ENCODE data around the gene RIPK3.
"Not testable (repeated sequence)": the region's sequence is repeated elsewhere in the genome, so short reads cannot be mapped to it uniquely, and the experiment has no call there.

RIPK3 gene

DNA sequence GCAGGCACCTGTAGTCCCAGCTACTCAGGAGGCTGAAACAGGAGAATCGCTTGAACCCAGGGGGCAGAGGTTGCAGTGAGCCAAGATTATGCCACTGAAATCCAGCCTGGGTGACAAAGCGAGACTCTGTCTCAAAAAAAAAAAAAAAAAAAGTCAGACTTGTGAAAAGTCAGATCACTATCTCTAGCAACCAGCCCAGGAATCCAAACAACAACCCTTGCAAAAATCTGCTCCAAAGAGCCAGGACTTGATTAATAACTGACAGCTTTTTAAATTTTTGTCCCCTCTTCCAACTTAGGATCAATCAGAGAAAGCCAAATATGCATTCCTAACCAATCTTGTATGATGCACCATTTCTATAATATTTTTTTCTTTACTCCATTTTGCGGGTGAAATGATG lies 20.5 kb upstream of the RIPK3 start:
- Histone ChIP-seq H3K4me1 (ENCODE audit: control insufficient read depth, insufficient read depth, low read length) (peaks cover 25% of the 10 kb centered on the region), H3K27me3 (ENCODE audit: control insufficient read depth, insufficient read depth, low read length) (no peaks in the 10 kb centered on the region), H3K9ac (ENCODE audit: low read depth, low read length) (no peak overlapping the region), H3K36me3 (ENCODE audit: insufficient read depth, low read length) (no peaks in the 10 kb centered on the region), H3K4me3 (ENCODE audit: low read length) (no peak overlapping the region), H3K4me2 (ENCODE audit: low read length) (no peak overlapping the region), H3K9me3 (replicated peaks; ENCODE audit: low read length) (no peaks in the 10 kb centered on the region)

DNA sequence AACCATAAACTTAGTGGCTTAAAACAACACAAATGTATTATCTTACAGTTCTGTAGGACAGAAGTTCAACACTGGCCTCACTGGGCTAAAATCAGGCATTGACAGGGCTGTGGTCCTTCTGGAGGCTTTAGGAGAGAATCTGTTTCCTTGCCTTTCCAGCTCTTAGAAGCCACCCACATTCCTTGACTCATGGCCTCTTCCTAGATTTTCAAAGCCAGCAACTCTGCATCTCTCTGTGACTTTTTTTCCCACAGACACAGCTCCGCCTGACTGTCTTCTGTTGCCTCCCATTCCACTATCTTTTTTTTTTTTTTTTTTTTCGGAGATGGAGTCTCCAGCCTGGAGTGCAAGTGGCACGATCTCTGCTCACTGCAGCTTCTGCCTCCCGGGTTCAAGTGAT lies 16.4 kb upstream of the RIPK3 start:
- Histone ChIP-seq H3K4me3 (ENCODE audit: low read length) (no peak overlapping the region), H3K4me1 (ENCODE audit: control insufficient read depth, insufficient read depth, low read length) (peaks cover 20% of the 10 kb centered on the region)

DNA sequence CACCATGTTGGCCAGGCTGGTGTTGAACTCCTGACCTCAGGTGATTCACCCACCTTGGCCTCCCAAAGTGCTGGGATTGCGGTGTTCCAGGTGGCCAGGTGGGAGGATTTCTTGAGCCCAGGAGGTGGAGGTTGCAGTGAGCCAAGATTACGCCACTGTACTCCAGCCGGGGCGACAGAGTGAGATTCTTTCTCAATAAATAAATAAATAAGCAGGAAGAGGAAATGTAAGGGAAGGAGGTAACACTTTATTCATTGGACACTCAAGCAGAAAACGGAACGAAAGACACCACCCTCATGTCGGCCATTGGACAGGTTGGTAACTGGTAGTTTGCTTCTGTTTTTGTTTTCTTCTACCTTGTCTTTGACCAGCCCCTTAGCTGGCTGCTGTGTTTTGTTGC lies 15.2 kb upstream of the RIPK3 start:
- no peak overlapping the region for H3K4me3 ChIP-seq (ENCODE audit: low read length)
- H3K4me1 ChIP-seq (ENCODE audit: control insufficient read depth, insufficient read depth, low read length), result peaks cover 20% of the 10 kb centered on the region
- H3K4me2 ChIP-seq (ENCODE audit: low read length), result no peak overlapping the region
- H3K27me3 ChIP-seq (ENCODE audit: control insufficient read depth, insufficient read depth, low read length), result peaks cover 15% of the 10 kb centered on the region
- no peaks in the 10 kb centered on the region for H3K9me3 ChIP-seq (replicated peaks; ENCODE audit: low read length)
- no peak overlapping the region for H3K9ac ChIP-seq (ENCODE audit: low read depth, low read length)
- H3K36me3 ChIP-seq (ENCODE audit: insufficient read depth, low read length), result no peaks in the 10 kb centered on the region

More for the DNA sequence above, 16.4 kb upstream of the RIPK3 start:
- Histone ChIP-seq H3K27me3 (ENCODE audit: control insufficient read depth, insufficient read depth, low read length) (peaks cover 7% of the 10 kb centered on the region), H3K9me3 (replicated peaks; ENCODE audit: low read length) (no peaks in the 10 kb centered on the region), H3K4me2 (ENCODE audit: low read length) (no peak overlapping the region), H3K9ac (ENCODE audit: low read depth, low read length) (no peak overlapping the region), H3K36me3 (ENCODE audit: insufficient read depth, low read length) (no peaks in the 10 kb centered on the region)

DNA sequence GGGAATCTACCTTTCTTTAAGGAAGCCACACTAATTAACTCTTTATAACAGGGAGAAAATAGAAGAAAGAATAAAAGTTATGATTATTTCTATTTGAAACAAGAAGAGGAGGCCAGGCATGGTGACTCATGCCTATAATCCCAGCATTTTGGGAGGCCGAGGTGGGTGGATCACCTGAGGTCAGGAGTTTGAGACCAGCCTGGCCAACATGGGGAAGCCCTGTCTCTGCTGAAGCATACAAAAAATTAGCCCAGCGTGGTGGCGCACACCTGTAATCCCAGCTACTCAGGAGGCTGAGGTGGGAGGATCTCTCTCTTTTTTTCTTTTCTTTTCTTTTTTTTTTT lies 14.7 kb upstream of the RIPK3 start:
- H3K27me3 ChIP-seq (ENCODE audit: control insufficient read depth, insufficient read depth, low read length), result peaks cover 20% of the 10 kb centered on the region
- H3K9ac ChIP-seq (ENCODE audit: low read depth, low read length); H3K9me3 ChIP-seq (replicated peaks; ENCODE audit: low read length); H3K36me3 ChIP-seq (ENCODE audit: insufficient read depth, low read length); H3K4me3 ChIP-seq (ENCODE audit: low read length): not testable (repeated sequence)
- H3K4me1 ChIP-seq (ENCODE audit: control insufficient read depth, insufficient read depth, low read length), result peaks cover 20% of the 10 kb centered on the region
- H3K4me2 ChIP-seq (ENCODE audit: low read length), result peak overlapping the region; percentile 16

DNA sequence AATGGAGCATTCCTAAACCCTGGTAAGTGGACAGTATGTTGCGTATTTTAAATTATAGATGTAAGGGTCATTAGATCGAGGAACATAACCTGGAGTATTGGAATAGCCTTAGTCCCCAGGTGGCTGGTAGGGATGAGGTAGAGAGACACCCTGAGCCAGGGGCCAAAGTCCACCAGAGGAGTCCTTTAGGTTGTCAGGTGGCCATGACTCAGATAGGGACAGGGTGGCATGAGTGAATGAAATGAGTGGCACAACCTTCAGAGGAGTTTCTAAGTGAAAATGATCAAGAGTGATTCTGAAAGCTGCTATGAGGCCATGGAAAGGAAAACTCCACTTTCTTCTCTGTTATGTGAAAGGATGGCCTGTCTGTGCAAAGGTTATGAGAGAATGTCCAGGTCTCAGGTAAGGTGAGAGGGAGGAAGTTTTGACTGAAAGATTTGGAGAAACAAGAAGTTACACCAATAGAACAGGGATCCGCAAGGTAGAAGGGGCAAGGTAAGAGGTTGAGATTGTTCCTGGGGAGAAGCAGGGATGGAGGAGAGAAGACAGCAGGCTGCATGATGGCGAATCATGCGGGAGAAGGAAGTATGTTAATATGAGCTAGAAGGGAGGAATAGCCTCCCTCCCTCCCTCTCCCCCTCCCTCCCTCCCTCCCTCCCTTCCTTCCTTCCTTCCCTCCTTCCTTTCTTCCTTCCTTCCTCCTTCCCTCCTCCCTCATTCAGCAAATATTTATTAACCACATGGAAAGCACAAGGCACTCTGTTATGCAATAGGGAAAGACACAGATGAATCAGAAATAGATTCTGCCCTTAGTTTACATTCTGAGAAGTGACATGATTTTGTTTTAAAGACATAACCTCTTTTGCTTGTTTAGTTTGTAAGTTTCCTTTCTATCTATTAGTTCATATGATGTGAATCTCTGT lies 14.0 kb upstream of the RIPK3 start:
- peaks cover 20% of the 10 kb centered on the region for H3K4me1 ChIP-seq (ENCODE audit: control insufficient read depth, insufficient read depth, low read length)
- H3K36me3 ChIP-seq (ENCODE audit: insufficient read depth, low read length), result no peaks in the 10 kb centered on the region
- H3K9ac ChIP-seq (ENCODE audit: low read depth, low read length), result no peak overlapping the region
- H3K27me3 ChIP-seq (ENCODE audit: control insufficient read depth, insufficient read depth, low read length), result peaks cover 24% of the 10 kb centered on the region
- no peaks in the 10 kb centered on the region for H3K9me3 ChIP-seq (replicated peaks; ENCODE audit: low read length)
- no peak overlapping the region for H3K4me3 ChIP-seq (ENCODE audit: low read length)
- peak overlapping the region; percentile 16 for H3K4me2 ChIP-seq (ENCODE audit: low read length)

GRCh38 chr14:24351517-24351916 lies 11.7 kb upstream of the RIPK3 start:
- peaks cover 20% of the 10 kb centered on the region for H3K4me1 ChIP-seq (ENCODE audit: control insufficient read depth, insufficient read depth, low read length)
- no peaks in the 10 kb centered on the region for H3K36me3 ChIP-seq (ENCODE audit: insufficient read depth, low read length)
- H3K4me2 ChIP-seq (ENCODE audit: low read length), result no peak overlapping the region
- H3K4me3 ChIP-seq (ENCODE audit: low read length), result no peak overlapping the region
- no peak overlapping the region for H3K9ac ChIP-seq (ENCODE audit: low read depth, low read length)
- H3K27me3 ChIP-seq (ENCODE audit: control insufficient read depth, insufficient read depth, low read length), result peaks cover 33% of the 10 kb centered on the region
- no peaks in the 10 kb centered on the region for H3K9me3 ChIP-seq (replicated peaks; ENCODE audit: low read length)

DNA sequence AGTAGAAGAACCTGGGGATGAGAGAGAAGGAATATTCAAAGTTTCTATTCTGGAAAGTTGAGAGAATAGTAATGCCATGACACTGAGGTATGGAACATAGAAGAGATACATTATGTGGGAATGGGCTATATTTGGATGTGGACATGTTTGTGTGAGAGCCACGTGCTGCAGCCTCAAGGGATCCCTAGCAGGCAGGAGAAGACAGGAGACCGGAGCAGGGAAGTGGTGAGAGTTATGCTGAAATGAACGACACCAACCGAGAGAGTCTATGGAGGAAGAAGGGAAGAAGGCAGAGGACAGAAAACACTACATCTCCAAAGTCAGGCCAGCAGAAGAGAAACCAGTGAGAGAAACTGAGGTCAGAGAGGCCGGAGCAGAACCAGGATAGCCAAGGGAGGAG lies 10.0 kb upstream of the RIPK3 start:
- Histone ChIP-seq H3K4me2 (ENCODE audit: low read length) (no peak overlapping the region), H3K4me3 (ENCODE audit: low read length) (no peak overlapping the region), H3K4me1 (ENCODE audit: control insufficient read depth, insufficient read depth, low read length) (peaks cover 20% of the 10 kb centered on the region), H3K36me3 (ENCODE audit: insufficient read depth, low read length) (no peaks in the 10 kb centered on the region), H3K9me3 (replicated peaks; ENCODE audit: low read length) (no peaks in the 10 kb centered on the region), H3K27me3 (ENCODE audit: control insufficient read depth, insufficient read depth, low read length) (peaks cover 46% of the 10 kb centered on the region), H3K9ac (ENCODE audit: low read depth, low read length) (no peak overlapping the region)

DNA sequence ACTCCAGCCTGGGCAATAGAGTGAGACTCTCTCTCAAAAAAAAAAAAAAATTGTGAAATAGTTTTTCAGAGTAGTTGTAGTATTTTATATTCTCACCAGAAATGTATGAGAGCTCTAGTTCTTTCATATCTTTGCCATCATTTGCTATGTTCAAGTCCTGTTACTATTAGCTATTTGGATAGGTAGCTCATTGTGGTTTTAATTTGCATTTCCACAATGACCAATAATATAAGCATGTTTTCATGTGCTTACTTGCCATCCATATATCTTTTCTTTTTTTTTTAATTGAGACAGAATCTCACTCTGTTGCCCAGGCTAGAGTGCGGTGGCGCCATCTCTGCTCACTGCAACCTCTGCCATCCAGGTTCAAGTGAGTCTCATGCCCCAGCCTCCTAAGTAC lies 8.4 kb upstream of the RIPK3 start:
- H3K4me2 ChIP-seq (ENCODE audit: low read length), result no peak overlapping the region

DNA sequence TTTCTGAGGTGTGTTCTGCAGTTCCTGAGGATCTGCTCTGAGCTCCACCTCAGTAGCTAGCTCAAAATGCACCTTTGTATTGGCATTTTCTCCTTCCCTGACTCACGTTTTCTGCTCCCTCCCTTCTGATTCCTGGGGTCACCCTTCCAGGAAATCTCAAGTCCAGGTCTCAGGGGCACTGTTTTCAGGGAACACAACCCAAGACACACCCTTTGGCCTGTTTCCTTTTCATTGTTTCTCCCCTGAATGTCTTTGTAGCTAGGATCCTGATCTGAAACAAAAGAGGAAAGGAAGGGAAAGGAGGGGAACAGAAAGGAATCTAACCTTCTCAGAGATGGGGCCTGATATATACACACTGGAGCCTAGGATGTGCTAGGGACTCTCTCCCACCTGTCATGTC lies 7.3 kb upstream of the RIPK3 start:
- no peaks in the 10 kb centered on the region for H3K9me3 ChIP-seq (replicated peaks; ENCODE audit: low read length)
- H3K36me3 ChIP-seq (ENCODE audit: insufficient read depth, low read length), result no peaks in the 10 kb centered on the region
- no peak overlapping the region for H3K4me3 ChIP-seq (ENCODE audit: low read length)
- peaks cover 48% of the 10 kb centered on the region for H3K27me3 ChIP-seq (ENCODE audit: control insufficient read depth, insufficient read depth, low read length)
- peaks cover 10% of the 10 kb centered on the region for H3K4me1 ChIP-seq (ENCODE audit: control insufficient read depth, insufficient read depth, low read length)
- H3K9ac ChIP-seq (ENCODE audit: low read depth, low read length), result no peak overlapping the region
- H3K4me2 ChIP-seq (ENCODE audit: low read length), result no peak overlapping the region

More for the DNA sequence above, 8.4 kb upstream of the RIPK3 start:
- Histone ChIP-seq H3K4me1 (ENCODE audit: control insufficient read depth, insufficient read depth, low read length) (peaks cover 12% of the 10 kb centered on the region), H3K9me3 (replicated peaks; ENCODE audit: low read length) (no peaks in the 10 kb centered on the region), H3K9ac (ENCODE audit: low read depth, low read length) (no peak overlapping the region), H3K27me3 (ENCODE audit: control insufficient read depth, insufficient read depth, low read length) (peaks cover 48% of the 10 kb centered on the region), H3K4me3 (ENCODE audit: low read length) (no peak overlapping the region), H3K36me3 (ENCODE audit: insufficient read depth, low read length) (no peaks in the 10 kb centered on the region)

DNA sequence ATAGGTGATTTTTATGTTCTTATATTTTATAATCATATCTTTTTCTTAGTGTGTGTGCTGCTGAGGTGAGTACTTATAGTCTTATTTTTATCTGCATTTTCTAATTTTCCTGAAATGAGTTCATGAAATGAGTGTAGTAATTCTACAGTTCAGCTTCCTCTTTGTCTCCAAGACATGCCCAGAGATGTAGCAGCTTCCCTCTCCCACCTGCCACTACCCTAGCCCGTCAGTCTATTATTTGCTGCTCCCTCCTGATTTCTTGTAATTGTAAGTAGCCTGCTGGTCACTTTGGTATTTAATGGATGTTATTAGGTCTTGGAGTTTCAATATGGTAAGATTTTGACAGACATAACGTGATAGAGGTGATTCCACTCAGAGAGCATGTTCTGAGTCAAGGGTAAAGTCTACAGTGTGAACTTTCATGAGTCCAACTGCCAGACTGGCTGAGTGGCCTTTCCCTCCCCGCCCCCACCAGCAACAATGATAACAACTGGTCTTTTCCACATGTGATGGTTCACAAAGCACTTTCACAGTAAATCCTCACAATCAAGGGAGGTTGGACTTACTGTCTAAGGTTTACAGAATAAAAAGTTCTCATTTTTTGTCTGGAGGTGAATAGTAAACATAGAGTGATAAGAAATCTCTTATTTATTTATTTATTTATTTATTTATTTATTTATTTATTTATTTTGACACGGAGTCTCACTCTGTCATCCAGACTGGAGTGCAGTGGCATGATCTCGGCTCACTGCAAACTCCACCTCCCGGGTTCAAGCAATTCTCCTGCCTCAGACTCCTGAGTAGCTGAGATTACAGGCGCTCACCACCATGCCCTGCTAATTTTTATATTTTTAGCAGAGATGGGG lies 4.2 kb upstream of the RIPK3 start:
- H3K4me3 ChIP-seq (ENCODE audit: low read length), result no peak overlapping the region
- no peaks in the 10 kb centered on the region for H3K4me1 ChIP-seq (ENCODE audit: control insufficient read depth, insufficient read depth, low read length)
- H3K36me3 ChIP-seq (ENCODE audit: insufficient read depth, low read length), result no peaks in the 10 kb centered on the region
- no peak overlapping the region for H3K4me2 ChIP-seq (ENCODE audit: low read length)
- no peak overlapping the region for H3K9ac ChIP-seq (ENCODE audit: low read depth, low read length)
- peaks cover 48% of the 10 kb centered on the region for H3K27me3 ChIP-seq (ENCODE audit: control insufficient read depth, insufficient read depth, low read length)
- H3K9me3 ChIP-seq (replicated peaks; ENCODE audit: low read length), result no peaks in the 10 kb centered on the region

- Histone ChIP-seq H3K9ac (ENCODE audit: low read depth, low read length) (no peak overlapping the region), H3K36me3 (ENCODE audit: insufficient read depth, low read length) (no peaks in the 10 kb centered on the region), H3K4me1 (ENCODE audit: control insufficient read depth, insufficient read depth, low read length) (no peaks in the 10 kb centered on the region), H3K4me2 (ENCODE audit: low read length) (no peak overlapping the region), H3K9me3 (replicated peaks; ENCODE audit: low read length) (no peaks in the 10 kb centered on the region), H3K27me3 (ENCODE audit: control insufficient read depth, insufficient read depth, low read length) (peaks cover 60% of the 10 kb centered on the region), H3K4me3 (ENCODE audit: low read length) (no peak overlapping the region)
These were observed 3.1 kb upstream of the RIPK3 start for GRCh38 chr14:24342889-24343288.
